Measurements from ENCODE around the gene SLC49A4.

SLC49A4 gene

DNA sequence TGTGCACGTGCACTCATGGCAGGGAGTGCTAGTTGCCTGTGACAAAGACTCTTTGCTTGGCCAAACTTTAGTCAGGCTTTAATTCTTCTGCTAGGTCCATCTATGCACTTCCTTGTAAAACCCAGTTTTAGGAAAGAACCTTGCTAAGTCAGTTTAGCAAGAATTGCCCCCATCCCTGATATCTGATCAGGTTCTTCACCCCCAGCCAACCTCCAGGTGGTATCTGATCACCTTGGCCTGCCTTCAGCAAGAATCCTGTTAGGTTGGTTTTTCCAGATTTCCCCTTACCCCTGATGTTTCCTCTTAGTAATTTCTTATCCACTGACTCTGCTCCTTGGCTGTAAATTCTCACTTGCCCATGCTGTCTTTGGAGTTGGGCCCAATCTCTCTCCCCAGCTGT, 9.6 kb upstream of the SLC49A4 start:
- no peak overlapping the region for H3K4me3 ChIP-seq (ENCODE audit: low read length in 2 of 2)
- no peaks in the 10 kb centered on the region for H3K9me3 ChIP-seq (ENCODE audit: control insufficient read depth in 2 of 2, low read length in 2 of 2)
- H3K27ac ChIP-seq (ENCODE audit: low read depth in 2 of 2, low read length in 2 of 2): no peak overlapping the region
- no peaks in the 10 kb centered on the region for H3K27me3 ChIP-seq (ENCODE audit: control insufficient read depth in 2 of 2, insufficient read depth in 2 of 2, low read length in 2 of 2)
- H3K36me3 ChIP-seq (ENCODE audit: control insufficient read depth in 2 of 2, insufficient read depth in 2 of 2, low read length in 2 of 2): no peaks in the 10 kb centered on the region
- no peak overlapping the region for H3K9ac ChIP-seq (ENCODE audit: low read depth in 1 of 2, low read length in 2 of 2)
- peaks cover 0 to 6% of the 10 kb centered on the region in 2 donors for H3K4me1 ChIP-seq (ENCODE audit: control insufficient read depth in 2 of 2, insufficient read depth in 2 of 2, low read length in 2 of 2)

DNA sequence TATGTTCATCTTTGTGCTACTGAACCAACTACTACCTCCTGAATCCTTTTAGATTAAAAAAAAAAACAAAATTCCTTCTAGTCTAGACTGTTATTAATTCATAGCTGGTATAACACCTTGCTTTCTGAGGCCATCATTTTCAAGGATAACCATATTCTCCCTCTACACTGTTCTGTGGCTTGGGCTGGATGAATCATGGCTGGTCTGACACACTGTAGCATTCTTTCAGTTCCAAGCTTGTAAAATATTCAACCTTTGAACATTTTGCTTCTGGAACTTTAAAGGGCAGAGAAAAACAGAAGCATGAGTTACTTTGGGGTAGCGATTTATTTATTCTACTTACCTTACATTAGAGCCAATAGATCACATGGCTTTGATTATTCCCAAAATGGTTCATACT, 8.8 kb upstream of the SLC49A4 start:
- Histone ChIP-seq H3K27ac (ENCODE audit: low read depth in 2 of 2, low read length in 2 of 2) (no peak overlapping the region), H3K9me3 (ENCODE audit: control insufficient read depth in 2 of 2, low read length in 2 of 2) (no peaks in the 10 kb centered on the region), H3K4me1 (ENCODE audit: control insufficient read depth in 2 of 2, insufficient read depth in 2 of 2, low read length in 2 of 2) (peaks cover 0 to 6% of the 10 kb centered on the region in 2 donors), H3K27me3 (ENCODE audit: control insufficient read depth in 2 of 2, insufficient read depth in 2 of 2, low read length in 2 of 2) (no peaks in the 10 kb centered on the region), H3K4me3 (ENCODE audit: low read length in 2 of 2) (no peak overlapping the region), H3K36me3 (ENCODE audit: control insufficient read depth in 2 of 2, insufficient read depth in 2 of 2, low read length in 2 of 2) (no peaks in the 10 kb centered on the region), H3K9ac (ENCODE audit: low read depth in 1 of 2, low read length in 2 of 2) (no peak overlapping the region)

DNA sequence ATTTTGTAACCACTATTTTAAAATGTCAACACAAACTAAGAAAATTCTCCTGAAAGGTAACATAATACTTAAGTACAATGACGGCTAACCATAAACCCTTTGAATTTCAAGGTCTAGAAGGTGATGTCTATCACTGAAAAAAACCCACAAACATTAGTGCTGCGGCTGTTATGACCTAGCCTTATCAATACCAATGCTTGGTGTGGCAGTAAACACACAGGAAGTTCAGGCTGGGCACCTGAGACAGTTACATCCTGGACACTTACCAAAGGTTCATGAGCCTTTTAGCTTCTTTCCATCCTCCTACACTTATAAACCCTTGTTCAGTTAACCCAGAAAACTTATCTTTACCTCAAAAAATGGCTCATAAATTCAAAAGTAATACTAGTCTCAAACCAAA, 7.0 kb upstream of the SLC49A4 start:
- H3K27ac ChIP-seq (ENCODE audit: low read depth in 2 of 2, low read length in 2 of 2): no peak overlapping the region
- no peaks in the 10 kb centered on the region for H3K9me3 ChIP-seq (ENCODE audit: control insufficient read depth in 2 of 2, low read length in 2 of 2)
- H3K4me3 ChIP-seq (ENCODE audit: low read length in 2 of 2): no peak overlapping the region
- H3K27me3 ChIP-seq (ENCODE audit: control insufficient read depth in 2 of 2, insufficient read depth in 2 of 2, low read length in 2 of 2): no peaks in the 10 kb centered on the region
- no peaks in the 10 kb centered on the region for H3K36me3 ChIP-seq (ENCODE audit: control insufficient read depth in 2 of 2, insufficient read depth in 2 of 2, low read length in 2 of 2)
- H3K4me1 ChIP-seq (ENCODE audit: control insufficient read depth in 2 of 2, insufficient read depth in 2 of 2, low read length in 2 of 2): peaks cover 0 to 7% of the 10 kb centered on the region in 2 donors
- no peak overlapping the region for H3K9ac ChIP-seq (ENCODE audit: low read depth in 1 of 2, low read length in 2 of 2)

- Histone ChIP-seq H3K36me3 (ENCODE audit: control insufficient read depth in 2 of 2, insufficient read depth in 2 of 2, low read length in 2 of 2) (no peaks in the 10 kb centered on the region), H3K4me1 (ENCODE audit: control insufficient read depth in 2 of 2, insufficient read depth in 2 of 2, low read length in 2 of 2) (peaks cover 5 to 10% of the 10 kb centered on the region in 2 donors), H3K9me3 (ENCODE audit: control insufficient read depth in 2 of 2, low read length in 2 of 2) (no peaks in the 10 kb centered on the region), H3K27me3 (ENCODE audit: control insufficient read depth in 2 of 2, insufficient read depth in 2 of 2, low read length in 2 of 2) (no peaks in the 10 kb centered on the region), H3K9ac (ENCODE audit: low read depth in 1 of 2, low read length in 2 of 2) (no peak overlapping the region), H3K4me3 (ENCODE audit: low read length in 2 of 2) (no peak overlapping the region), H3K27ac (ENCODE audit: low read depth in 2 of 2, low read length in 2 of 2) (no peak overlapping the region)
Observed at GRCh38 chr3:122789585-122790273, 5.1 kb upstream of the SLC49A4 start.

GRCh38 chr3:122793568-122794416, 1.1 kb upstream of the SLC49A4 start, which contains the start of gene HSPBAP1:
Gene HSPBAP1 (minus strand): TSS chr3:122793831. CDS start chr3:122793680, 151 bp downstream.
- Histone ChIP-seq H3K4me1 (ENCODE audit: control insufficient read depth in 2 of 2, insufficient read depth in 2 of 2, low read length in 2 of 2) (peaks cover 5 to 16% of the 10 kb centered on the region in 2 donors), H3K27me3 (ENCODE audit: control insufficient read depth in 2 of 2, insufficient read depth in 2 of 2, low read length in 2 of 2) (no peaks in the 10 kb centered on the region), H3K36me3 (ENCODE audit: control insufficient read depth in 2 of 2, insufficient read depth in 2 of 2, low read length in 2 of 2) (no peaks in the 10 kb centered on the region), H3K27ac (ENCODE audit: low read depth in 2 of 2, low read length in 2 of 2) (peak within 1 kb of the TSS; percentile 90 to 92), H3K9me3 (ENCODE audit: control insufficient read depth in 2 of 2, low read length in 2 of 2) (no peaks in the 10 kb centered on the region), H3K9ac (ENCODE audit: low read depth in 1 of 2, low read length in 2 of 2) (peak within 1 kb of the TSS; percentile 86 to 92), H3K4me3 (ENCODE audit: low read length in 2 of 2) (peak within 1 kb of the TSS; percentile 87 to 94)

DNA sequence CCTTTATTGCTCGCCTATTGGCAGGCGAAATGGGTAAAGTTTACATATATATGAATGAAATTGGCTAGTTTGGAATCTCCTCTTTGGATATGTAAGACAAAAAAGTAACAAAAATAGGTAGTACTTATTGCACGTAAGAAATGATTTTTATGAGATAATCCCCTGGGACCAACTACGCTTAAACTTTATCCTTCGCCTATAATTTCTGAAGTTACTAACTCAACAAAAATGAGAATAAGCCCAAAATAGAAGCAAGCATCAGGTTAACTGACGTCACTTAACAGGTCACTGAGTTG, 438 bp upstream of the SLC49A4 start:
- H3K9ac ChIP-seq (ENCODE audit: low read depth in 1 of 2, low read length in 2 of 2): peak overlapping the region; percentile 86 to 92
- peaks cover 5 to 16% of the 10 kb centered on the region in 2 donors for H3K4me1 ChIP-seq (ENCODE audit: control insufficient read depth in 2 of 2, insufficient read depth in 2 of 2, low read length in 2 of 2)
- H3K27me3 ChIP-seq (ENCODE audit: control insufficient read depth in 2 of 2, insufficient read depth in 2 of 2, low read length in 2 of 2): no peaks in the 10 kb centered on the region
- peak overlapping the region; percentile 87 to 94 for H3K4me3 ChIP-seq (ENCODE audit: low read length in 2 of 2)
- no peaks in the 10 kb centered on the region for H3K9me3 ChIP-seq (ENCODE audit: control insufficient read depth in 2 of 2, low read length in 2 of 2)
- no peaks in the 10 kb centered on the region for H3K36me3 ChIP-seq (ENCODE audit: control insufficient read depth in 2 of 2, insufficient read depth in 2 of 2, low read length in 2 of 2)
- peak overlapping the region; percentile 90 to 92 for H3K27ac ChIP-seq (ENCODE audit: low read depth in 2 of 2, low read length in 2 of 2)

GRCh38 chr3:122795674-122796195, 866 bp downstream of the SLC49A4 start:
- H3K36me3 ChIP-seq (ENCODE audit: control insufficient read depth in 2 of 2, insufficient read depth in 2 of 2, low read length in 2 of 2): no peaks in the 10 kb centered on the region
- H3K27ac ChIP-seq (ENCODE audit: low read depth in 2 of 2, low read length in 2 of 2): peak overlapping the region; percentile 90 to 92
- H3K27me3 ChIP-seq (ENCODE audit: control insufficient read depth in 2 of 2, insufficient read depth in 2 of 2, low read length in 2 of 2): no peaks in the 10 kb centered on the region
- H3K4me1 ChIP-seq (ENCODE audit: control insufficient read depth in 2 of 2, insufficient read depth in 2 of 2, low read length in 2 of 2): peaks cover 5 to 16% of the 10 kb centered on the region in 2 donors
- H3K9ac ChIP-seq (ENCODE audit: low read depth in 1 of 2, low read length in 2 of 2): peak overlapping the region; percentile 86 to 92
- H3K9me3 ChIP-seq (ENCODE audit: control insufficient read depth in 2 of 2, low read length in 2 of 2): no peaks in the 10 kb centered on the region
- H3K4me3 ChIP-seq (ENCODE audit: low read length in 2 of 2): peak overlapping the region; percentile 87 to 94

GRCh38 chr3:122797291-122797690, 2.4 kb downstream of the SLC49A4 start:
- Histone ChIP-seq H3K4me3 (ENCODE audit: low read length in 2 of 2) (no peak overlapping the region), H3K4me1 (ENCODE audit: control insufficient read depth in 2 of 2, insufficient read depth in 2 of 2, low read length in 2 of 2) (peaks cover 5 to 16% of the 10 kb centered on the region in 2 donors), H3K27me3 (ENCODE audit: control insufficient read depth in 2 of 2, insufficient read depth in 2 of 2, low read length in 2 of 2) (no peaks in the 10 kb centered on the region), H3K9me3 (ENCODE audit: control insufficient read depth in 2 of 2, low read length in 2 of 2) (no peaks in the 10 kb centered on the region), H3K27ac (ENCODE audit: low read depth in 2 of 2, low read length in 2 of 2) (peak overlapping the region in 1 of 2 donors; percentile 10), H3K9ac (ENCODE audit: low read depth in 1 of 2, low read length in 2 of 2) (no peak overlapping the region), H3K36me3 (ENCODE audit: control insufficient read depth in 2 of 2, insufficient read depth in 2 of 2, low read length in 2 of 2) (no peaks in the 10 kb centered on the region)

GRCh38 chr3:122799322-122799721, 4.5 kb downstream of the SLC49A4 start:
- Histone ChIP-seq H3K27ac (ENCODE audit: low read depth in 2 of 2, low read length in 2 of 2) (no peak overlapping the region), H3K9me3 (ENCODE audit: control insufficient read depth in 2 of 2, low read length in 2 of 2) (no peaks in the 10 kb centered on the region), H3K4me1 (ENCODE audit: control insufficient read depth in 2 of 2, insufficient read depth in 2 of 2, low read length in 2 of 2) (peaks cover under 1 to 11% of the 10 kb centered on the region in 2 donors)

GRCh38 chr3:122800031-122800430, 5.2 kb downstream of the SLC49A4 start:
- Histone ChIP-seq H3K36me3 (ENCODE audit: control insufficient read depth in 2 of 2, insufficient read depth in 2 of 2, low read length in 2 of 2) (no peaks in the 10 kb centered on the region), H3K4me1 (ENCODE audit: control insufficient read depth in 2 of 2, insufficient read depth in 2 of 2, low read length in 2 of 2) (peaks cover 0 to 10% of the 10 kb centered on the region in 2 donors), H3K9ac (ENCODE audit: low read depth in 1 of 2, low read length in 2 of 2) (no peak overlapping the region), H3K4me3 (ENCODE audit: low read length in 2 of 2) (no peak overlapping the region), H3K27me3 (ENCODE audit: control insufficient read depth in 2 of 2, insufficient read depth in 2 of 2, low read length in 2 of 2) (no peaks in the 10 kb centered on the region), H3K9me3 (ENCODE audit: control insufficient read depth in 2 of 2, low read length in 2 of 2) (no peaks in the 10 kb centered on the region), H3K27ac (ENCODE audit: low read depth in 2 of 2, low read length in 2 of 2) (no peak overlapping the region)

More at GRCh38 chr3:122799322-122799721, 4.5 kb downstream of the SLC49A4 start:
- Histone ChIP-seq H3K27me3 (ENCODE audit: control insufficient read depth in 2 of 2, insufficient read depth in 2 of 2, low read length in 2 of 2) (no peaks in the 10 kb centered on the region), H3K9ac (ENCODE audit: low read depth in 1 of 2, low read length in 2 of 2) (no peak overlapping the region), H3K4me3 (ENCODE audit: low read length in 2 of 2) (no peak overlapping the region), H3K36me3 (ENCODE audit: control insufficient read depth in 2 of 2, insufficient read depth in 2 of 2, low read length in 2 of 2) (no peaks in the 10 kb centered on the region)

Measured in mucosa of rectum (tissue), 2 donors.